ENCODE measurements around the gene TRABD.

DNA sequence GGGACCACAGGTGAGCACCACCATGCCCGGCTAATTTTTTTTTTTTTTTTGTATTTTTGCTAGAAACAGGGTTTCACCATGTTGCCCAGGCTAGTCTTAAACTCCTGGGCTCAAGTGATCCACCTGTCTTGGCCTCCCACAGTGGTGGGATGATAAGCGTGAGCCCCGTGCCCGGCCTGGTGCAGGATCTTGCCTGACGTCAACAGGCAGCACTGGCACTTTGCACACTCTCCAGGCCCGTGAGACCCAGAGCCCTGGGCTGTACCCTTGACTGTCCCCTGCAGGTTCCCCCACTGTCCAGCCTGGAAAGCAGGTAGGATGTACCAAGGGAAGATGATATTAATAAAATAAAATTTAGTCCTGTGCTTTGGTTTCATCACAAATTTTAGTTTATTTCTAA, 44.3 kb upstream of the TRABD start:
- TF ChIP-seq, protein P1, sequence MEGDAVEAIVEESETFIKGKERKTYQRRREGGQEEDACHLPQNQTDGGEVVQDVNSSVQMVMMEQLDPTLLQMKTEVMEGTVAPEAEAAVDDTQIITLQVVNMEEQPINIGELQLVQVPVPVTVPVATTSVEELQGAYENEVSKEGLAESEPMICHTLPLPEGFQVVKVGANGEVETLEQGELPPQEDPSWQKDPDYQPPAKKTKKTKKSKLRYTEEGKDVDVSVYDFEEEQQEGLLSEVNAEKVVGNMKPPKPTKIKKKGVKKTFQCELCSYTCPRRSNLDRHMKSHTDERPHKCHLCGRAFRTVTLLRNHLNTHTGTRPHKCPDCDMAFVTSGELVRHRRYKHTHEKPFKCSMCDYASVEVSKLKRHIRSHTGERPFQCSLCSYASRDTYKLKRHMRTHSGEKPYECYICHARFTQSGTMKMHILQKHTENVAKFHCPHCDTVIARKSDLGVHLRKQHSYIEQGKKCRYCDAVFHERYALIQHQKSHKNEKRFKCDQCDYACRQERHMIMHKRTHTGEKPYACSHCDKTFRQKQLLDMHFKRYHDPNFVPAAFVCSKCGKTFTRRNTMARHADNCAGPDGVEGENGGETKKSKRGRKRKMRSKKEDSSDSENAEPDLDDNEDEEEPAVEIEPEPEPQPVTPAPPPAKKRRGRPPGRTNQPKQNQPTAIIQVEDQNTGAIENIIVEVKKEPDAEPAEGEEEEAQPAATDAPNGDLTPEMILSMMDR (IDR thresholded peaks at IDR 0.05), result no peak
- no peak for TF ChIP-seq ZFX (IDR thresholded peaks at IDR 0.05; ENCODE audit: borderline replicate concordance)

Data from 22Rv1 (cell line).